HEK293 (cell line): ENCODE results near the gene BTN2A1.

Source experiments
- BCL11A ChIP-seq: fragments of 450-650 bp; formaldehyde crosslinking; IDR thresholded peaks from 2 replicates; pipeline ENCODE4 v1.5.1; 2016; ENCODE audit warnings: low read depth, missing biosample characterization, missing genetic modification characterization
- CTCF ChIP-seq: fragments of 450-650 bp; formaldehyde crosslinking; IDR thresholded peaks from 2 replicates; pipeline ENCODE4 v1.5.1; 2016; ENCODE audit warnings: missing biosample characterization, missing genetic modification characterization
- HIC1 ChIP-seq: fragments of 450-650 bp; formaldehyde crosslinking; IDR thresholded peaks from 2 replicates; pipeline ENCODE4 v1.5.1; 2016; ENCODE audit warnings: missing biosample characterization, missing genetic modification characterization
- YY2 ChIP-seq: fragments of 450-650 bp; formaldehyde crosslinking; IDR thresholded peaks from 2 replicates; pipeline ENCODE4 v1.5.1; 2016; ENCODE audit warnings: missing biosample characterization, missing genetic modification characterization
- ZEB2 ChIP-seq: fragments of 450-650 bp; formaldehyde crosslinking; IDR thresholded peaks from 2 replicates; pipeline ENCODE4 v1.5.1; 2016; ENCODE audit warnings: missing biosample characterization, missing genetic modification characterization
- ZNF664 ChIP-seq: fragments of 450-650 bp; formaldehyde crosslinking; IDR thresholded peaks from 2 replicates; pipeline ENCODE4 v1.5.1; 2016; ENCODE audit warnings: missing biosample characterization, missing genetic modification characterization
- TF ChIP-seq, protein P1 (sequence below): fragments of 450-650 bp; formaldehyde crosslinking; IDR thresholded peaks from 2 replicates; pipeline ENCODE4 v1.5.1; 2017; ENCODE audit warnings: missing biosample characterization, missing genetic modification characterization
- TF ChIP-seq, protein P2 (sequence below): fragments of 450-650 bp; formaldehyde crosslinking; IDR thresholded peaks from 2 replicates; pipeline ENCODE4 v1.5.1; 2016; ENCODE audit warnings: missing biosample characterization, missing genetic modification characterization

- TF ChIP-seq BCL11A (no peak), YY2 (tag by site-specific recombination) (no peak), HIC1 (tag by site-specific recombination) (no peak), ZNF664 (tag by site-specific recombination) (no peak), CTCF (tag by site-specific recombination) (no peak), ZEB2 (no peak)
- TF ChIP-seq, protein P1, sequence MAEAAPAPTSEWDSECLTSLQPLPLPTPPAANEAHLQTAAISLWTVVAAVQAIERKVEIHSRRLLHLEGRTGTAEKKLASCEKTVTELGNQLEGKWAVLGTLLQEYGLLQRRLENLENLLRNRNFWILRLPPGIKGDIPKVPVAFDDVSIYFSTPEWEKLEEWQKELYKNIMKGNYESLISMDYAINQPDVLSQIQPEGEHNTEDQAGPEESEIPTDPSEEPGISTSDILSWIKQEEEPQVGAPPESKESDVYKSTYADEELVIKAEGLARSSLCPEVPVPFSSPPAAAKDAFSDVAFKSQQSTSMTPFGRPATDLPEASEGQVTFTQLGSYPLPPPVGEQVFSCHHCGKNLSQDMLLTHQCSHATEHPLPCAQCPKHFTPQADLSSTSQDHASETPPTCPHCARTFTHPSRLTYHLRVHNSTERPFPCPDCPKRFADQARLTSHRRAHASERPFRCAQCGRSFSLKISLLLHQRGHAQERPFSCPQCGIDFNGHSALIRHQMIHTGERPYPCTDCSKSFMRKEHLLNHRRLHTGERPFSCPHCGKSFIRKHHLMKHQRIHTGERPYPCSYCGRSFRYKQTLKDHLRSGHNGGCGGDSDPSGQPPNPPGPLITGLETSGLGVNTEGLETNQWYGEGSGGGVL (tag by site-specific recombination) = no peak
- TF ChIP-seq, protein P2, sequence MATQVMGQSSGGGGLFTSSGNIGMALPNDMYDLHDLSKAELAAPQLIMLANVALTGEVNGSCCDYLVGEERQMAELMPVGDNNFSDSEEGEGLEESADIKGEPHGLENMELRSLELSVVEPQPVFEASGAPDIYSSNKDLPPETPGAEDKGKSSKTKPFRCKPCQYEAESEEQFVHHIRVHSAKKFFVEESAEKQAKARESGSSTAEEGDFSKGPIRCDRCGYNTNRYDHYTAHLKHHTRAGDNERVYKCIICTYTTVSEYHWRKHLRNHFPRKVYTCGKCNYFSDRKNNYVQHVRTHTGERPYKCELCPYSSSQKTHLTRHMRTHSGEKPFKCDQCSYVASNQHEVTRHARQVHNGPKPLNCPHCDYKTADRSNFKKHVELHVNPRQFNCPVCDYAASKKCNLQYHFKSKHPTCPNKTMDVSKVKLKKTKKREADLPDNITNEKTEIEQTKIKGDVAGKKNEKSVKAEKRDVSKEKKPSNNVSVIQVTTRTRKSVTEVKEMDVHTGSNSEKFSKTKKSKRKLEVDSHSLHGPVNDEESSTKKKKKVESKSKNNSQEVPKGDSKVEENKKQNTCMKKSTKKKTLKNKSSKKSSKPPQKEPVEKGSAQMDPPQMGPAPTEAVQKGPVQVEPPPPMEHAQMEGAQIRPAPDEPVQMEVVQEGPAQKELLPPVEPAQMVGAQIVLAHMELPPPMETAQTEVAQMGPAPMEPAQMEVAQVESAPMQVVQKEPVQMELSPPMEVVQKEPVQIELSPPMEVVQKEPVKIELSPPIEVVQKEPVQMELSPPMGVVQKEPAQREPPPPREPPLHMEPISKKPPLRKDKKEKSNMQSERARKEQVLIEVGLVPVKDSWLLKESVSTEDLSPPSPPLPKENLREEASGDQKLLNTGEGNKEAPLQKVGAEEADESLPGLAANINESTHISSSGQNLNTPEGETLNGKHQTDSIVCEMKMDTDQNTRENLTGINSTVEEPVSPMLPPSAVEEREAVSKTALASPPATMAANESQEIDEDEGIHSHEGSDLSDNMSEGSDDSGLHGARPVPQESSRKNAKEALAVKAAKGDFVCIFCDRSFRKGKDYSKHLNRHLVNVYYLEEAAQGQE (tag by site-specific recombination) = no peak
Observed at GRCh38 chr6:26476896-26477295, 19.1 kb downstream of the BTN2A1 start.
